GM13977 (cell line): ENCODE measurements around the gene APPL2.
A peak's percentile ranks its signal among the peaks of the same experiment; 100 is the strongest.

ENCODE experiments used
- DNase-seq: peaks from one replicate; pipeline ENCODE4 v3.0.0; 2012; ENCODE audit warnings: low spot score
- CTCF ChIP-seq: IDR thresholded peaks from 2 replicates; pipeline ENCODE4 v1.5.1; 2012; ENCODE audit warnings: mild to moderate bottlenecking, control low read depth; ENCODE audit not compliant: insufficient read depth; ENCODE audit errors: extremely low read depth, missing control alignments
- in situ Hi-C: fragments of 300-500 bp; cut with MboI; formaldehyde crosslinking; loops from one replicate; pipeline ENCODE4 v1.12.0; 2022; ENCODE audit warnings: low sequenced_read_pairs, low pct_unique_long_range_greater_than_20kb, mixed read lengths, inconsistent platforms; ENCODE audit not compliant: unreplicated experiment

The APPL2 gene

GRCh38 chr12:105233041-105233905 is 2.7 kb downstream of the APPL2 start:
- in situ Hi-C loops: no loop called here
- no peak for TF ChIP-seq CTCF
- no peak for DNase-seq

- no peak for DNase-seq
- in situ Hi-C loops: no loop called here
- TF ChIP-seq CTCF: no peak
Observed at GRCh38 chr12:105231396-105231795, 4.6 kb downstream of the APPL2 start.

- DNase-seq: no peak
- in situ Hi-C loops: no loop called here
- no peak for TF ChIP-seq CTCF
Observed at GRCh38 chr12:105229371-105229770, 6.6 kb downstream of the APPL2 start.

- DNase-seq: no peak
- no peak for TF ChIP-seq CTCF
- in situ Hi-C loops: no loop called here
Observed at GRCh38 chr12:105228966-105229365, 7.0 kb downstream of the APPL2 start.

- TF ChIP-seq CTCF: no peak
- in situ Hi-C loops: no loop called here
- peak; percentile 28 for DNase-seq
Observed at GRCh38 chr12:105228494-105228893, 7.5 kb downstream of the APPL2 start.

GRCh38 chr12:105227879-105228278 is 8.1 kb downstream of the APPL2 start:
- in situ Hi-C loops: no loop called here
- no peak for DNase-seq
- no peak for TF ChIP-seq CTCF
